AG09309 (cell line): ENCODE data around the gene ZNF487.
A peak's percentile ranks its signal among the peaks of the same experiment; 100 is the strongest.
"Not testable (repeated sequence)": the region's sequence is repeated elsewhere in the genome, so short reads cannot be mapped to it uniquely, and the experiment has no call there.

Experiments used
- DNase-seq: peaks from one replicate; pipeline ENCODE4 v3.0.0-alpha.2; 2010; ENCODE audit warnings: low read depth
- H3K4me3 ChIP-seq: 2 replicates; pipeline ENCODE4 v1.5.1; 2011; ENCODE audit warnings: mild to moderate bottlenecking, low read depth, low read length, moderate library complexity; ENCODE audit not compliant: control insufficient read depth
- TF ChIP-seq, protein P1 (sequence below): IDR thresholded peaks from 2 replicates; pipeline ENCODE4 v1.5.1; 2011; ENCODE audit warnings: mild to moderate bottlenecking, low read depth, low read length, inconsistent platforms; ENCODE audit not compliant: insufficient read depth, control insufficient read depth; ENCODE audit errors: missing control alignments

ZNF487 gene

DNA sequence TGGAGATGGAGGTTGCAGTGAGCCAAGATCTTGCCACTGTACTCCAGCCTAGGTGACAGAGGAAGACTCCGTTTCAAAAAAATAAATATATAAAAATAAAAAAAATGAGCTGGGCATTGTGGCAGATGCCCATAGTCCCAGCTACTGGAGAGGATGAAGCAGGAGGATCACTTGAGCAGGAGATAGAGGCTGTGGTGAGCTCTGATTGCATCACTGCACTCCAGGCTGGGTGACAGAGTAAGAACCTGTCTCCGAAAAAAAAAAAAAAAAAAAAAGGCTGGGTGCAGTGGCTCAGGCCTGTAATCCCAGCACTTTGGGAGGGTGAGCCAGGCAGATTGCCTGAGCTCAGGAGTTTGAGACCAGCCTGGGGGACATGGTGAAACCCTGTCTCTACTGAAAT, 11.8 kb downstream of the ZNF487 start:
- TF ChIP-seq, protein P1, sequence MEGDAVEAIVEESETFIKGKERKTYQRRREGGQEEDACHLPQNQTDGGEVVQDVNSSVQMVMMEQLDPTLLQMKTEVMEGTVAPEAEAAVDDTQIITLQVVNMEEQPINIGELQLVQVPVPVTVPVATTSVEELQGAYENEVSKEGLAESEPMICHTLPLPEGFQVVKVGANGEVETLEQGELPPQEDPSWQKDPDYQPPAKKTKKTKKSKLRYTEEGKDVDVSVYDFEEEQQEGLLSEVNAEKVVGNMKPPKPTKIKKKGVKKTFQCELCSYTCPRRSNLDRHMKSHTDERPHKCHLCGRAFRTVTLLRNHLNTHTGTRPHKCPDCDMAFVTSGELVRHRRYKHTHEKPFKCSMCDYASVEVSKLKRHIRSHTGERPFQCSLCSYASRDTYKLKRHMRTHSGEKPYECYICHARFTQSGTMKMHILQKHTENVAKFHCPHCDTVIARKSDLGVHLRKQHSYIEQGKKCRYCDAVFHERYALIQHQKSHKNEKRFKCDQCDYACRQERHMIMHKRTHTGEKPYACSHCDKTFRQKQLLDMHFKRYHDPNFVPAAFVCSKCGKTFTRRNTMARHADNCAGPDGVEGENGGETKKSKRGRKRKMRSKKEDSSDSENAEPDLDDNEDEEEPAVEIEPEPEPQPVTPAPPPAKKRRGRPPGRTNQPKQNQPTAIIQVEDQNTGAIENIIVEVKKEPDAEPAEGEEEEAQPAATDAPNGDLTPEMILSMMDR: no peak
- no peak overlapping the region for H3K4me3 ChIP-seq
- DNase-seq: no peak

GRCh38 chr10:43452356-43452914, 15.5 kb downstream of the ZNF487 start:
- no peak for DNase-seq
- no peak overlapping the region for H3K4me3 ChIP-seq
- TF ChIP-seq, protein P1: no peak

DNA sequence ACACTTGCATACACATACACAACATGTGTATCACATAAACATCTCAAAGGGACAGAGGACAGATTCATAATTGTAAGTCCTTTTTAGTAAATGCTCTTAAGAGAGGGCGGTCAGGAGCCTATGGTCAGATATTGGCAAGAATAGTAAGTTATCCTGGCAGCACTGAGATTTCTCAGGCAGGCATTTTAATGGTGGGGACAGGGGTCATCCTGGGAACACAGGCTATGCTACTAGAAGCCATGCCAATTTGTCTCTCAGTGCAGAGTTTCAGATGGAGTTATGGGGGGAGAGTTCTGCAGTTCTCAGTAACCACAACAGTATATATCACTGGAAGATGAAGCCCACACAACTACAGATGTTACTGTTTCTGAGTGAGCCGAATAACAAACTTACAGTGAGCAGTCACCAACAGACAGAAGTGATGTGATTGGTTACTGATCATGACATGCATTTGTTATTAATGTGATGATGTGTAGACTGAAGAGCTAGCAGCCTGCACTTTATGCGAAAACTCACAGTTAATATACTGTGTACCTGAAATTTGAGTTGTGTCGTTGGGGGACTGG, 16.4 kb downstream of the ZNF487 start:
- TF ChIP-seq, protein P1: no peak
- no peak overlapping the region for H3K4me3 ChIP-seq
- DNase-seq: no peak

GRCh38 chr10:43454025-43454424, 17.1 kb downstream of the ZNF487 start:
- DNase-seq, H3K4me3 ChIP-seq: not testable (repeated sequence)

GRCh38 chr10:43456561-43456960, 19.6 kb downstream of the ZNF487 start:
- not testable (repeated sequence) for DNase-seq, H3K4me3 ChIP-seq

DNA sequence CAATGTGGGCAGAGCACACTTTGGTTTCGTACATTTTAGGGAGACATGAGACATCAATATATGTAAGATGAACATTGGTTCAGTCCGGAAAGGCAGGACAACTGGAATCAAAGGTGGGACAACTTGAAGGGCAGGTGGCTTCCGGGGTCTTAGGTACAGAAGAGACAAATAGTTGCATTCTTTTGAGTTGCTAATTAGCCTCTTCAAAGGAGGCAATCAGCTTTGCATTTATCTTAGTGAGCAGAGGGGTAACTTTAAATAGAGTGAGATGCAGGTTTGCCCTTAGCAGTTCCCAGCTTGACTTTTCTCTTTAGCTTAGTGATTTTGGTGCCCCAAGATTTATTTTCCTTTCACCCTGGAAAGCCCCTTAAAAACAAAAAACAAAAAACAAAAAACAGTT, 21.3 kb downstream of the ZNF487 start:
- no peak overlapping the region for H3K4me3 ChIP-seq
- TF ChIP-seq, protein P1: no peak

GRCh38 chr10:43461950-43462349, 25.0 kb downstream of the ZNF487 start:
- TF ChIP-seq, protein P1: peak; percentile 58
- peak overlapping the region; percentile 16 for H3K4me3 ChIP-seq
- peak; percentile 63 for DNase-seq

More for the DNA sequence above, 21.3 kb downstream of the ZNF487 start:
- no peak for DNase-seq

GRCh38 chr10:43465086-43465735, 28.3 kb downstream of the ZNF487 start:
- not testable (repeated sequence) for DNase-seq, H3K4me3 ChIP-seq

GRCh38 chr10:43465736-43466120, 28.8 kb downstream of the ZNF487 start:
- not testable (repeated sequence) for DNase-seq, H3K4me3 ChIP-seq
